ENCODE results near the gene TRPM1.

DNA sequence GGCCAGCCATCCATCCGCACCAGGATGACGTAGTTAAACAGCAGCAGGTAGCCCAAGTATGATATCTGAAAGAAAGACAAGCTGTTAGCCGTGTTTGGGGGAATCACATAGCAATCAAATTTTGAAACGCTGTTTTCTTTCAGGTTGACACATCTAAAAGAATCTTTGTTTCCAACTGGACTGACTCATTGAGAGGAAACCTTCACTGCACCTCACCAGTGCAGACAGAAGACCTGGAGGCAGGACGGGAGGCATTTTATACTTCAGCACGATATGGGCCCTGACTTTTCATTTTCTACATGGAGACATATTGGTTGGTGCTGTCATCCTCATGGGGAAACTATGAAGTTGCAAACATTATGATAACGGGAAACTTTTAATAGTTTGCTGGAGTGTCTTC is 65.9 kb downstream of the TRPM1 start:
- TF ChIP-seq CTCF (IDR thresholded peaks at IDR 0.05) (no peak), POLR2A (IDR thresholded peaks at IDR 0.05) (no peak)
